GM12878 (cell line): ENCODE results near the gene HMBS. TPM values are rescaled to one million over a fixed set of nuclear protein-coding genes. Genes with fewer than 3 reads are reported as not detected.

Experiments used
- ATAC-seq: fragments of 200-7000 bp; cut with Tn5 transposase; 3 replicates; pipeline ENCODE4 v1.9.1; 2020; ENCODE audit warnings: mild to moderate bottlenecking, moderate library complexity
- BruUV-seq: library from RNA; stranded (reverse); fragments of 400-500 nt; replicated peaks from 2 replicates; lab custom pipeline; 2021; lab: Mats Ljungman, UMichigan
- CTCF ChIA-PET: fragments of 300-600 bp; sonication (Branson Sonifier 250); formaldehyde crosslinking; extraction: SDS; loops from one replicate; lab custom pipeline; 2021; ENCODE audit warnings: inconsistent platforms; lab: Yijun Ruan, JAX
- POLR2A ChIA-PET: fragments of 350-600 bp; formaldehyde crosslinking; extraction: SDS; loops from one replicate; lab custom pipeline; 2021; ENCODE audit warnings: inconsistent platforms; lab: Charles Lee
- RAD21 ChIA-PET: fragments of 300-600 bp; sonication (Branson Sonifier 250); formaldehyde crosslinking; loops from one replicate; lab custom pipeline; 2023; ENCODE audit warnings: antibody characterized with exemption; ENCODE audit not compliant: unreplicated experiment; lab: Charles Lee
- SMC1A ChIA-PET: fragments of 300-600 bp; sonication (Branson Sonifier 250); formaldehyde crosslinking; loops from one replicate; lab custom pipeline; 2023; ENCODE audit not compliant: unreplicated experiment, uncharacterized antibody; lab: Charles Lee
- DNase-seq: peaks from one replicate; pipeline ENCODE4 v3.0.0-alpha.2; 2011; ENCODE audit warnings: low read depth, low spot score
- FAIRE-seq: peaks from 3 replicates; lab custom pipeline; 2011; peaks lifted over from hg19 to GRCh38; lab: Jason Lieb, UNC
- H2AFZ ChIP-seq: 2 replicates; pipeline ENCODE4 v1.6.0; 2011; ENCODE audit warnings: low read depth, low read length, control low read depth; ENCODE audit not compliant: control insufficient read depth
- H3K27ac ChIP-seq: 2 replicates; pipeline ENCODE4 v1.5.1; 2011; ENCODE audit warnings: control low read depth; ENCODE audit not compliant: control insufficient read depth, insufficient read depth
- H3K27me3 ChIP-seq, 2 experiments: replicated peaks in 1 of 2; 2 replicates each; pipeline versions ENCODE4 v1.6.0 to v1.6.1; 2011; ENCODE audit warnings: low read length in 1 of 2; ENCODE audit not compliant: control insufficient read depth in 2 of 2, insufficient read depth in 2 of 2
- H3K36me3 ChIP-seq, 2 experiments: 2 replicates each; pipeline ENCODE4 v1.5.1; 2011; ENCODE audit warnings: low read length in 1 of 2; ENCODE audit not compliant: control insufficient read depth in 2 of 2, insufficient read depth in 2 of 2
- H3K4me1 ChIP-seq: 2 replicates; pipeline ENCODE4 v1.6.1; 2011; ENCODE audit warnings: mild to moderate bottlenecking, low read length, moderate library complexity, mixed read lengths; ENCODE audit not compliant: control insufficient read depth, insufficient read depth
- H3K4me2 ChIP-seq: 2 replicates; pipeline ENCODE4 v1.6.0; 2011; ENCODE audit warnings: control low read depth; ENCODE audit not compliant: control insufficient read depth, insufficient read depth
- H3K4me3 ChIP-seq: fragments of 200-600 bp; sonication (generic); 2 replicates; pipeline ENCODE4 v1.5.1; 2016
- H3K79me2 ChIP-seq: 2 replicates; pipeline ENCODE4 v1.6.0; 2011; ENCODE audit warnings: low read length; ENCODE audit not compliant: control insufficient read depth, insufficient read depth
- H3K9ac ChIP-seq: 2 replicates; pipeline ENCODE4 v1.8.0; 2011; ENCODE audit warnings: low read length, control low read depth, mixed read lengths; ENCODE audit not compliant: control insufficient read depth, insufficient read depth
- H3K9me3 ChIP-seq: replicated peaks from 3 replicates; pipeline ENCODE4 v1.5.1; 2011; ENCODE audit warnings: mild to moderate bottlenecking, low read length; ENCODE audit not compliant: control insufficient read depth, insufficient read depth
- H4K20me1 ChIP-seq: 2 replicates; pipeline ENCODE4 v1.6.0; 2011; ENCODE audit not compliant: control insufficient read depth, insufficient read depth
- CBFB ChIP-seq: IDR thresholded peaks from 2 replicates; pipeline ENCODE4 v1.6.1; 2016; ENCODE audit warnings: antibody characterized with exemption, low read depth
- JUND ChIP-seq: IDR thresholded peaks from 2 replicates; pipeline ENCODE4 v1.6.1; 2012; ENCODE audit warnings: low read depth, mild to moderate bottlenecking, low read length, improper control_type of control experiment, moderate library complexity
- MLLT1 ChIP-seq: fragments of 450-650 bp; IDR thresholded peaks from 2 replicates; pipeline ENCODE4 v1.6.1; 2016; ENCODE audit warnings: mild to moderate bottlenecking
- NFXL1 ChIP-seq: fragments of 450-650 bp; IDR thresholded peaks from 2 replicates; pipeline ENCODE4 v1.6.1; 2017; ENCODE audit warnings: antibody characterized with exemption, mild to moderate bottlenecking, borderline replicate concordance
- NFYA ChIP-seq: IDR thresholded peaks from 2 replicates; pipeline ENCODE4 v1.6.1; 2011; ENCODE audit warnings: low read depth, mild to moderate bottlenecking, low read length, improper control_type of control experiment, borderline replicate concordance
- PML ChIP-seq: IDR thresholded peaks from 2 replicates; pipeline ENCODE4 v1.6.1; 2012; ENCODE audit warnings: low read length, inconsistent platforms
- POLR2AphosphoS2 ChIP-seq: IDR thresholded peaks from 2 replicates; pipeline ENCODE4 v1.6.1; 2011; ENCODE audit warnings: low read depth, mild to moderate bottlenecking, low read length, improper control_type of control experiment, moderate library complexity
- PRDM15 ChIP-seq: fragments of 450-650 bp; formaldehyde crosslinking; IDR thresholded peaks from 2 replicates; pipeline ENCODE4 v1.4.0; 2020; ENCODE audit warnings: mild to moderate bottlenecking, moderate library complexity
- RELA ChIP-seq: fragments of 450-650 bp; IDR thresholded peaks from 2 replicates; pipeline ENCODE4 v1.8.0; 2014; ENCODE audit warnings: borderline replicate concordance; ENCODE audit not compliant: partially characterized antibody
- RELB ChIP-seq: fragments of 450-650 bp; IDR thresholded peaks from 2 replicates; pipeline ENCODE4 v1.6.1; 2017; ENCODE audit warnings: low read depth, mild to moderate bottlenecking, moderate library complexity
- SMAD1 ChIP-seq: fragments of 450-650 bp; IDR thresholded peaks from 2 replicates; pipeline ENCODE4 v1.6.1; 2018; ENCODE audit warnings: mild to moderate bottlenecking, low read depth; ENCODE audit not compliant: partially characterized antibody
- SUZ12 ChIP-seq: fragments of 200-600 bp; sonication (generic); IDR thresholded peaks from one replicate; pipeline ENCODE4 v1.6.1; 2018; ENCODE audit warnings: antibody characterized with exemption, mild to moderate bottlenecking; ENCODE audit not compliant: unreplicated experiment
- TARDBP ChIP-seq: IDR thresholded peaks from 2 replicates; pipeline ENCODE4 v1.6.1; 2016; ENCODE audit warnings: borderline replicate concordance
- YBX1 ChIP-seq: fragments of 450-650 bp; IDR thresholded peaks from 2 replicates; pipeline ENCODE4 v1.6.1; 2016; ENCODE audit warnings: antibody characterized with exemption
- WGBS: methylation state at CpG from one replicate; pipeline ENCODE4 v1.1.6; 2016; ENCODE audit warnings: low lambda C conversion rate; ENCODE audit not compliant: insufficient replicate concordance, insufficient coverage; ENCODE audit errors: missing lambda C conversion rate; 5-methylcytosine and 5-hydroxymethylcytosine counted together
- in situ Hi-C: fragments of 300-500 bp; cut with MboI; formaldehyde crosslinking; loops from 9 replicates; pipeline ENCODE4 v1.14.3; 2018; ENCODE audit warnings: mixed read lengths
- intact Hi-C: fragments of 100-400 bp; cut with micrococcal nuclease; formaldehyde crosslinking; loops from one replicate; pipeline ENCODE4 v1.14.2; 2022; ENCODE audit not compliant: unreplicated experiment
- polyA plus RNA-seq, 11 experiments: library from polyadenylated mRNA; depleted of rRNA in 4 of 11; unstranded in 6 of 11; stranded (reverse) in 5 of 11; fragments of >200 nt; fragmentation: Nextera tagmentation in 4 of 11; fragmentation: Illumina TruSeq in 1 of 11; extraction: Ambion mirVana in 4 of 11; extraction: Trizol in 1 of 11; gene quantifications; 1 replicate in 1 of 11; 2 replicates in 10 of 11; pipeline versions ENCODE4 v1.2.1 to v1.2.3, GENCODE V29; 2011 to 2016; ENCODE audit warnings: inconsistent platforms in 2 of 11, missing spikeins in 2 of 11, low read depth in 1 of 11
- total RNA-seq, 4 experiments: library from RNA; depleted of rRNA in 3 of 4; stranded (reverse); fragments of >200 nt in 3 of 4; fragmentation: Illumina TruSeq in 1 of 4; extraction: Trizol in 1 of 4; gene quantifications; 2 replicates each; pipeline versions ENCODE4 v1.2.1 to v1.2.3, GENCODE V29; 2013 to 2021
- TF ChIP-seq, protein P1 (sequence below): fragments of 450-650 bp; IDR thresholded peaks from 2 replicates; pipeline ENCODE4 v1.6.1; 2017; ENCODE audit warnings: mild to moderate bottlenecking

Gene HMBS
- total and polyA plus RNA-seq, 10 of the 15 experiments (the other 5 are each of a cell fraction or from before 2014, with no cell fraction given), result 17.7 to 96.7 (median 49.7) TPM

DNA sequence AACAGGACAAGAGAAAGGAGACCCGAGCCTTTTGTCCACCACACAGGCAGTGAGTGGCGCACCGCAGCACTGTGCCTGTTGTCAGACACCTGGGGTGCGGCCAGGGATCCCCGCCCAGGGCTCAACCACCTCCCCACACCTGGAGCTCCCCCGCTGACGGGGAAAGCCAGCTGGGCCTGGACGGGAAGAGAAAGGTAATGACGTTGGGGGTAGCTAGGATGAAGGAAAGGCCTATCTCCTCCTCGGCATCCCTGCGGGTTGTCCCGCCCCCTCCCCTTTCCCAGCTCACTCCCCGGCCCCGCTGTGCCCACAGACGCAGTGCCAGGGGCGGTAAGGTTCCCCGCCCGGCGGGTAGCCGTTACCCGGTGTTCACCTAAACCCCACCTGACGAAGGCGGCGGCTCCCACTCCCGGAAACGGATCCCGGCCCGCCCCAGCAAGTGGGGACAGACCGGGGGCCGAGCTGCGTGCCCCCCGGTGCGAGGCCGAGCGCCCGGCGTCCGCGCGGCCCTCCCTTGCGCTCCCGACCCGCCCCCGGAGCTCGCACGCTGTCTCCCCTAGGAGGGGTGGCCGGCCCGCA, 28.2 kb upstream of the HMBS start:
- WGBS, result 1% methylated on average over 47 of the region's 48 CpGs
- Histone ChIP-seq H3K9ac (peak overlapping the region; percentile 85), H3K79me2 (peaks cover 39% of the 10 kb centered on the region), H3K27ac (peak overlapping the region; percentile 59), H3K4me2 (peak overlapping the region; percentile 26), H3K9me3 (no peaks in the 10 kb centered on the region), H4K20me1 (no peaks in the 10 kb centered on the region), H3K27me3 (no peaks in the 10 kb centered on the region), H3K4me1 (peaks cover 24% of the 10 kb centered on the region), H2AFZ (peak overlapping the region; percentile 59), H3K4me3 (peak overlapping the region; percentile 85), H3K36me3 (peaks cover 12 to 17% of the 10 kb centered on the region in 2 experiments)
- RAD21 ChIA-PET, result interaction anchor here (0.5 to 2.4 kb wide), 7 partner anchors 11 to 282 kb away, joined by 3 to 9 read pairs (median 4); partner anchors contain the start of genes HMBS and VPS11
- no TSS peak for BruUV-seq
- no peak for FAIRE-seq
- in situ Hi-C loops (no loop called here), intact Hi-C loops (loop anchor here (2.0 kb wide), 2 partner anchors 38 kb away; partner anchors contain the start of genes RPS25 and TRAPPC4)
- CTCF ChIA-PET, result interaction anchor here (0.8 to 3.2 kb wide), 13 partner anchors 11 to 227 kb away, joined by 3 to 16 read pairs (median 5); partner anchors contain the start of genes C2CD2L, HMBS, RPS25 and SLC37A4
- peak; percentile 15 for ATAC-seq
- SMC1A ChIA-PET, result interaction anchor here (0.7 to 1.5 kb wide), 3 partner anchors 11 to 44 kb away, joined by 3 to 6 read pairs (median 3); partner anchors contain the start of gene VPS11
- POLR2A ChIA-PET, result interaction anchor here (0.6 to 2.7 kb wide), 16 partner anchors 9 to 625 kb away, joined by 3 to 14 read pairs (median 6); partner anchors contain the start of genes C2CD2L, DPAGT1, HINFP and HMBS
- no peak for DNase-seq
- TF ChIP-seq RELA, result no peak
- TF ChIP-seq NFYA, result no peak
- no peak for TF ChIP-seq CBFB
- TF ChIP-seq, protein P1, sequence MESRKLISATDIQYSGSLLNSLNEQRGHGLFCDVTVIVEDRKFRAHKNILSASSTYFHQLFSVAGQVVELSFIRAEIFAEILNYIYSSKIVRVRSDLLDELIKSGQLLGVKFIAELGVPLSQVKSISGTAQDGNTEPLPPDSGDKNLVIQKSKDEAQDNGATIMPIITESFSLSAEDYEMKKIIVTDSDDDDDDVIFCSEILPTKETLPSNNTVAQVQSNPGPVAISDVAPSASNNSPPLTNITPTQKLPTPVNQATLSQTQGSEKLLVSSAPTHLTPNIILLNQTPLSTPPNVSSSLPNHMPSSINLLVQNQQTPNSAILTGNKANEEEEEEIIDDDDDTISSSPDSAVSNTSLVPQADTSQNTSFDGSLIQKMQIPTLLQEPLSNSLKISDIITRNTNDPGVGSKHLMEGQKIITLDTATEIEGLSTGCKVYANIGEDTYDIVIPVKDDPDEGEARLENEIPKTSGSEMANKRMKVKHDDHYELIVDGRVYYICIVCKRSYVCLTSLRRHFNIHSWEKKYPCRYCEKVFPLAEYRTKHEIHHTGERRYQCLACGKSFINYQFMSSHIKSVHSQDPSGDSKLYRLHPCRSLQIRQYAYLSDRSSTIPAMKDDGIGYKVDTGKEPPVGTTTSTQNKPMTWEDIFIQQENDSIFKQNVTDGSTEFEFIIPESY, result no peak
- TF ChIP-seq MLLT1, result no peak
- no peak for TF ChIP-seq SMAD1
- TF ChIP-seq NFXL1, result no peak
- TF ChIP-seq PRDM15 (CRISPR knock-in tag), result no peak
- no peak for TF ChIP-seq RELB
- no peak for TF ChIP-seq YBX1
- no peak for TF ChIP-seq JUND
- TF ChIP-seq POLR2AphosphoS2, result no peak
- TF ChIP-seq PML, result no peak
- TF ChIP-seq TARDBP, result no peak
- TF ChIP-seq SUZ12, result no peak
